KG1 (cell line): Measurements from ENCODE around the gene PFDN4.
"Not testable (repeated sequence)": the region's sequence is repeated elsewhere in the genome, so short reads cannot be mapped to it uniquely, and the experiment has no call there.

Experiments used
- DNase-seq: peaks from one replicate; lab custom pipeline; 2025; lab: John Stamatoyannopoulos, UW

PFDN4 gene

GRCh38 chr20:54223751-54224150 lies 15.9 kb downstream of the PFDN4 start:
- no peak for DNase-seq

- not testable (repeated sequence) for DNase-seq
Measured at GRCh38 chr20:54224642-54225041, 16.8 kb downstream of the PFDN4 start.

DNA sequence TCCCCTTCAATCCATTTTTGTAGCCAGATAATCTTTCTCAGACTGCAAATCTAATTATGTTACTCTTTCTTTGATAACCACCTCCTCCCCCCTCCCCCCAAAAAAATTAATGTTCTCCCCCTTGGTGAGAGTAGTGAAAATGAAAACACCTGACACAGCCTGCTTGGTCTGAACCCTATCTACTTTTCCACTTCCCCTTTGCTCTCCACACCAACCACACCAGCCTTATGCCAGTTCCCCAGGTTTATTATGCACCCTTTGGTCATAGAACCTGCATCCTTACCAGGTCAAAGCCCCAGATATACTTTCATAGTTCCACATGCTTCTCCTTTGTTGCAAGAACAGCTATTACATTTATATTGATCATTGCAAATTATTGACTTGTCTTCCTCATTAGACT lies 19.4 kb downstream of the PFDN4 start:
- no peak for DNase-seq

DNA sequence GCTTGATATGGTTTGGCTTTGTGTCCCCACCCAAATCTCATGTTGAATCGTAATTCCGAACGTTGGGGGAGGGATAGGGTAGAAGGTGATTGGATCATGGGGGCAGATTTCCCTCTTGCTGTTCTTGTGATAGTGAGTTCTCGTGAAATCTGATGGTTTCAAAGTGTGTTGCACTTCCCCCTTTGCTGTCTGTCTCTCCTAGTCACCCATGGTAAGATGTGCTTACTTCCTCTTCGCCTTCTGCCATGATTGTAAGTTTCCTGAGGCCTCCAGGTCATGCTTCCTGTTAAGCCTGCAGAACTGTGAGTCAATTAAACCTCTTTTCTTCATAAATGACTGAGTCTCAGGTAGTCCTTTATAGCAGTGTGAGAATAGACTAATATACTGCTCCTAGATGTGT lies 19.9 kb downstream of the PFDN4 start:
- DNase-seq: peak; percentile 14

DNA sequence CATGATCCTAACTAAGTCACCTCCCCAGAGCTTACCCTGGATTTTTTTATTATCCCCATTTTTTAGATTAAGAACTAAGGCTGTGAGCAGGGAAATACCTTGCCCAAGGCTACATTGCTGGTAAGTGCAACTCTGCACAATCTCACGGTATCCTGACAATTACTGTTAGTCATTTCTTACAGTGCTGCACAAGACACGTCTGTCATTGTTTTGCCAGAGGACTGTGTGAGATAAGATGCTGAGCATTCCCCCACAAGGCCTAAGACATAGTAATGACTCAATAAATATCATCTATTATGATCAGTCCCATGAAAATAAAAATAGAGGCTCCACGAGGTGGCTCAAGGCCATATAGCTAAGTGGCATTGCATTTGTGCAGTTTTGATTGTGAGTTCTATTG lies 21.0 kb downstream of the PFDN4 start:
- DNase-seq: no peak

DNA sequence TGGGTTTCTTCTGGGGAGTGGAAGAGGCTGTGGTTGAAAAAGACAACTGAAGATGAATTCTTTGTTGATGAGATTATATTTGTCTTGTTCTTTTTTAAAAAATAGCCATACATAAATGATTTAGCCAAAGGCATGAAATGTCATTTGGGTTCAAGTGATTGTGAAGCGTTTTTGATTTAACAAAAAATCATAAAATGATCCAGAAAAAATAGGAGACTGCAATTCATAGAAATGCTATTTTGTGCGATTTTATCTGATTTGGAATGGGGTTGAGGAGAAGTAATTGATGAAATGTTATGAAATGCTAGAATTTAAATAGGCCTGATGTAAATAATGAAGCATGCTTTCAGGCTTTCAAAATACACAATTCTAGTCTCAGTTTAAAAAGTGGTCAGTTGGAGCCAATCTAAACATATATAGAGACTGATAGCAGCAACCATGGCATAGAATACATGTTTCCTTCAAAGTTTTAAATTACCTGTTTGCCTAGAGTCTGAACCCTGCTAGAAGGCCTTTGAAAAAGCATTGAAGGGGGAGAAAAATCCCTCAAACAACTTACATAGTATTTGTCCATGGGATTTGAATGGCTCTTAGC lies 21.8 kb downstream of the PFDN4 start:
- no peak for DNase-seq

DNA sequence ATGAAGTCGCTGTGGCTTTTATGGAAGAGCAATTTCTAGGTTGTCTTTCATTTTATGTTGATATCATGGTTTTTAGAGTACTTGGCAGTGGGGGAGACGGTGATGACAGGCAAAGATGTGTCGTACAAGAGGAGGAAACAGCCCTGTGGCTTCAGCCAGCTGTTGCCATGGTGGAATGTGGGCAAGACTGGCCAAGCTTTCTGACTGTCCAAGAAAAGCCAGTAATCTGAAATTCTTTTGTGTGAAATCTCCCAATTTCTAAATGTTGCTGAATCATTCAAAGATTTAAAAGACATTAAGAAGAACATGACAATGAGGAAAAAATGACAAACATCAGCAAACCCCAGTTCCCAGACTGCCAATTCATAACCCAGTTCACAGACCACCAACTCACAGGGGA lies 23.1 kb downstream of the PFDN4 start:
- DNase-seq: no peak

- no peak for DNase-seq
Measured at GRCh38 chr20:54234991-54235390, 27.1 kb downstream of the PFDN4 start.

DNA sequence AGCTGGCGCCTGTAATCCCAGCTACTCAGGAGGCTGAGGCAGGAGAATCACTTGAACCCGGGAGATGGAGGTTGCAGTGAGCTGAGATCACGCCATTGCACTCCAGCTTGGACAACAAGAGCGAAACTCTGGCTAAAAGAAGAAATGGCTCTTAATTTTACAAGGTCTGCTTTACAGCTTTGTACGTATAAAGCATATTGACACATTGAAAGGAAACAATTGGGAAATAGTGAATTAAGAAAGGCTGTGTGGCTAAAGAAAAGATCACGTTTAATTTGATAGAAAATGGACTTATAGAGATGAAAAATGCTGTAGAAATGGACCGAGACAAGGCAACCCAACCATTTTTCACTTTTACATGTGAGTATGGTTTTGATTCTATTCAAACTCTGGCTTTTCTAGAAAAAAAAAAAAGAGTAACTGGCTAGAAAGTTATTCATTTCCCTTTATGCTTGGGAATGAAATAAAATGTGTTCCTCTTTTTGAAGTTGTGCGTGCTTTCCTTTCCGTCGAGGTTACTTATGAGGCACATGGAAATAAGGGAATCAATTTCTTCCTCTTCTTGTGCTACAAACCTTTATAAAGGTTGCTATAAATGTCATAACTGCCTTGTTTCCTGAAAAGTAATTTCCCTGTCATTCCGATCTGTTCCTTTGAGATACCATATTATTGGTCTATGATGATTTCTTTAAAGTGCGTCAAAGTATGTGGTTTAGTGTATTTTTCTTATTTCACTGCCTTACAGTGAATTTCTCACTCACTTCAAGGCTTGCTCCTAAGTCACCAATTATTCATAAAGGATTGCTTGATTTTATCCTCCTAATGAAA lies 29.4 kb downstream of the PFDN4 start:
- DNase-seq: no peak

DNA sequence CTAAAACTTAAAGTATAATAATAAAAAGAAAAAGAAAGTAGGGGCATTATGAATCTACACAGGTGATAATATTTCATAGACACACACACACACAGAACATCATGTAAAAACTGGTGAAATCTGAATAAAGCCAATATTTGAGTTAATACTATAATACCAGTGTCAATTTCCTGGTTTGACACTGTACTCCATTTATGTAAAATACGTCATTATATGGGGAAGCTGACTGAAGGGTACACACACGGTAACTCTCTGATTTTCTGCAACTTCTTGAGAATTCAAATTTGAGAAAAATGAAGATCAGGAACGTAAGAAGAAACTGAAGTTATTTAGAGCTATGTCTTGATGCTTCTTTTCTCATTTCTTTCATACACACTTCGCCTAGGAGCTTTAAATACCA lies 36.2 kb downstream of the PFDN4 start:
- no peak for DNase-seq

DNA sequence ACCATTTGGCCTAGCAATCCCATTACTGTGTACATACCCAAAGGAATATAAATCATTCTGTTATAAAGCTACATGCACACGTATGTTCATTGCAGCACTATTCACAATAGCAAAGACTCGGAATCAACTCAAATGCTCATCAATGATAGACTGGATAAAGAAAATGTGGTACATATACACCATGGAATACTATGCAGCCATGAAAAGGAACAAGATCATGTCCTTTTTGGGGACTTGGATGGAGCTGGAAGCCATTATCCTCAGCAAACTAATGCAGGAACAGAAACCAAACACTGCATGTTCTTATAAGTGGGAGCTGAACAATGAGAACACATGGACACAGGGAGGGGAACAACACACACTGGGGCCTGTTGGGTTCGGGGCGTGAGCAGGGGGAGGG lies 40.8 kb downstream of the PFDN4 start:
- DNase-seq: not testable (repeated sequence)

- DNase-seq: no peak
Measured at GRCh38 chr20:54250691-54251090, 42.8 kb downstream of the PFDN4 start.

- no peak for DNase-seq
Measured at GRCh38 chr20:54251096-54251495, 43.2 kb downstream of the PFDN4 start.

DNA sequence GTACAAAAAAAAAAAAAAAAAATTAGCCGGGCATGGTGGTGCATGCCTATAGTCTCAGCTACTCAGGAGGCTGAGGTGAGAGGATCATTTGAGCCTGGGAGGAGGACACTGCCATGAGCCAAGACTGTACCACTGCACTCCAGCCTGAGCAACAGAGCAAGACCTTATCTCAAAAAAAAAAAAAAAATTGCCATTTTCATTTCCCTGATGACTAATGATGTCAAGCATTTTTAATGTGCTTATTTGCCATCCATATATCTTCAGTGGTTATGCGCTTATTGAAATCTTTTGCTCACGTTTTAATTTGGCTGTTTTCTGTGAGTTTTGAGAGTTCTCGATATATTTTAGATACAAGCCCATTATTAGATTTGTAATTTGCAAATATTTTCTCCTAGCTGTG lies 46.7 kb downstream of the PFDN4 start:
- no peak for DNase-seq

DNA sequence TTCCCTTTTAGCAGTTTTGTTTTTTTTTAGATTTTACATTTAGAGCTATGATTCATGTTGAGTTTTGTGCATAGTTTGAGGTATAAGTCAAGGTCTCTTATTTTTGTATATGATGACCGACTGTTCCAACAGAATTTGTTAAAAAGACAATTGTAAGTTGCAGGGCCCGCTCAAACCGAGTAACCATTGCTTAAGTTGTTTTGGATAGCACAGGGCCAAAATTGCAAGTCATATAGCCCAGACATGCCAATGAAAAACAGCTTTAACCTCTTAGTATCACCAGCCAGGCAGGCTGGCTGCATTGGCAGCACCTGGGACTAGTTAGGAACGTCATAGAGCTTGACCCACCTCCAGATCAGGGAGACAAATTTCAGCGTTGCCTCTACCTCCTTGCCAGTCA lies 47.3 kb downstream of the PFDN4 start:
- DNase-seq: no peak

DNA sequence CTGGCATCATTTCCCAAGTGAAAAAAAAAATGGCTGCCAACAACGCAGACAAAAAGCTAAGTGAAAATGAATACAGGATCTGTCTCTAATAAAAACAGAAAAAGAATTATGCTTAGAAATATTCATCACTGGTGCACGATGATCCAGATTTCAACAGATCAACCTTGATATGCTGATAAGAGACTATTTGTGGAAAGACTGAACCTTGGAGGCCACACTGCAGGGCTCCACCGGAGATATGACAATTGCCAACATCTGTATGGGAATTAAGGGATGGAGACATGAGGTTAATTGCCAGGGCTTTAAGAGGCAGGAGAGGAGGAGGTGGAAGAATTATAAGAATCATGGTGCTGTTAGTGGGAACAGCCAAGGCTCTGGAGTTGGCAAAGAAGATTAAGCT lies 48.3 kb downstream of the PFDN4 start:
- no peak for DNase-seq

- DNase-seq: no peak
Measured at GRCh38 chr20:54257071-54257816, 49.4 kb downstream of the PFDN4 start.

DNA sequence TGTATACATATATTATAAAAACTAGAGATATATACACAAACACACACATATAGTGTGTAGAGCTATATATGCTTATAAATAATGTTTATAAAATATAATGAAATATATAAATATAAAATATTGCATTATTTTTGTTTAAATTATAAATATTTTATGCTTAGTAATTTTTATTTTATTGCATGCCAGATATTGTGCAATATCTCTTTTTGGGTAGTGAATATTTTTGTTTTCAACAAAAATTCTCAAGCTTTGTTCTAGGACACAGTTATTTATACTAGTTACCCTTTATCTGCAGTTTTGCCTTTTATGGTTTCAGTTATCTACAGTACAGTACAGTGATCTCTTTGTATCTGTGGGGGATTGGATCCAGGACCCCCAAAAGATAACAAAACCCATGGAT lies 52.2 kb downstream of the PFDN4 start:
- no peak for DNase-seq

DNA sequence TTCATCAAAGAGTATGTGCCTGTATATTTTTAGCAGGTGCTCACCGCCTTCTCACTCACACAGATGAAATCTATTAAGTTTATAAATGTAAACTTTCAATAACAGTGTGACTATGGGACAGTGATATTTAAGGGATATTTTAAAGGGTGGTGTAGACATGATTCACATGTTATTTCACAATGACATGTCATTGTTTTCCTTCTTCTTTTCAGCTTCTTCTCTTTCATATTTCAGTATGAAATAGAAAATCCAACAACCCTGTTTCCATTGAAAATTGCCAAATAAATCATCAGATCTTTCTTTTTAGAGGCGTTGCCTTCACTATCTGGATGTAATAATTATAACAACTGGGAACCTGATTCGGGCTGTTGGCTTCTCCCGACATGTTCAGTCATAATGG lies 54.8 kb downstream of the PFDN4 start:
- no peak for DNase-seq

- DNase-seq: no peak
Measured at GRCh38 chr20:54263116-54263690, 55.3 kb downstream of the PFDN4 start.

DNA sequence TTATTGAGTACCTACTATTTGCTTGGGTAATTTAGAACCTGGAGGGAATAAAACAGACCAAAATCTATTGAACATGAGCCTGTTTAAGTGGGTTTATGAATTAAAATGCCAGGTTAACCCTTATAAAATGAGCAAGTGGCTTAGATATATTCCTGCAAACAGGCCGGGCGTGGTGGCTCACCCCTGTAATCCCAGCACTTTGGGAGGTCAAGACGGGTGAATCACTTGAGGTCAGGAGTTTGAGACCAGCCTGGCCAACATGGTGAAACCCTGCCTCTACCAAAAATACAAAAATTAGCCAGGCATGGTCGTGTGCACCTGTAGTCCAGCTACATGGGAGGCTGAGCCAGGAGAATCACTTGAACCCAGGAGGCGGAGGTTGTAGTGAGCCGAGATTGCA lies 57.9 kb downstream of the PFDN4 start:
- not testable (repeated sequence) for DNase-seq

DNA sequence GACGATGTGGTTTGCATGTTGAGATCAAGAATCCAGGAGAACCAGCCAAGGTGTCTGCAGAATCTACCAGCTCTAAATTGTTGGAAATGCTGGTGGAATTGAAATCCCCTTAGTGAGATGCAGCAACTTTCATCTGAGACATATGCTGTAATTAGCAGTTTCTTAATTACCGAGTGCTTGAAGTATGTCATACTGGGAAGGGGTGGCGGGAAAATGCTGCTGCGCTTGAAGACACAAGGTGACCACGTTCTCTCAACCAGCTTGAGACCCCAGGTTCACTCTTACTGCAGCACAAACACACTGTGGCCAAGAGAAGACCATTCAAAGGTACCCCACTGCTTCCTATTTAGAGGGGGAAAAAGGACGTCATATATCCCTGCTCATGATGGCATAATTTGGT lies 59.0 kb downstream of the PFDN4 start:
- no peak for DNase-seq

GRCh38 chr20:54267483-54268003 lies 59.7 kb downstream of the PFDN4 start:
- no peak for DNase-seq
